ENCODE results near the gene PALM3. TPM values are rescaled to one million over a fixed set of nuclear protein-coding genes. Genes with fewer than 3 reads are reported as not detected.

The PALM3 gene
- total and polyA plus RNA-seq, 2 donors (not counting 1 experiment from before 2014, with no cell fraction given) = 0.02 to 1.3 TPM

DNA sequence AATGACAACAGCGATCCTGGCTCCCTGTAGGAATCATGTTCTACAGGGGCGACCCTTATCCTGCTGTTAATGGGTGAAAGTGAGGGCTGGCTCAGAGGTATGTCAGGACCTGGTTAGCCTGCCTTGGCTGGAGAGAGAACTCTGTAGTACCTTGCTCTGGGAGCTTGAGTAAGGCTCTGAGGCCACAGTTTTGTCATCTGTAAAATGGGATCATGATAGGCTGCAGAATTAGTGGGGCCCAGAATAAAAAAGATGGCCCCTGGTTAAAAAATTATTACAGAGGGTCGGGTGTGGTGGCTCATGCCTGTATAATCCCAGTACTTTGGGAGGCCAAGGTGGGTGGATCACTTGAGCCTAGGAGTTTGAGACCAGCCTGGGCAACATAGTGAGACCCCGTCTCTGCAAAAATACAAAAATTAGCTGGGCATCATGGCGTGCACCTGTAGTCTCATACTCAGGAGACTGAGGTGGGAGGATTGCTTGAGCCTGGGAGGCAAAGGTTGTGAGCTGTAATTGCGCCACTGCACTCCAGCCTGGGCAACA is 39.2 kb upstream of the PALM3 start:
- Histone ChIP-seq H3K79me2 (ENCODE audit: control insufficient read depth, insufficient read depth, low read length) (no peaks in the 10 kb centered on the region), H3K27ac (ENCODE audit: insufficient read depth, low read length) (no peak overlapping the region), H3K36me3 (ENCODE audit: control insufficient read depth, insufficient read depth, low read length) (peaks cover 17% of the 10 kb centered on the region), H3K9me3 (ENCODE audit: control insufficient read depth, insufficient read depth, low read depth, low read length) (no peaks in the 10 kb centered on the region), H3K9ac (ENCODE audit: insufficient read depth, low read length) (no peak overlapping the region), H3K4me2 (ENCODE audit: extremely low read depth, insufficient read depth, low read length) (no peak overlapping the region), H2AFZ (ENCODE audit: low read length) (no peak overlapping the region), H4K20me1 (ENCODE audit: control insufficient read depth, extremely low read depth, insufficient read depth, low read length) (no peaks in the 10 kb centered on the region), H3K4me3 (replicated peaks in 1 of 4; ENCODE audit: control extremely low read depth in 1 of 4, insufficient read depth in 1 of 4, low read depth in 3 of 4, low read length in 4 of 4) (no peak overlapping the region), H3K27me3 (ENCODE audit: control insufficient read depth, insufficient read depth, low read length) (no peaks in the 10 kb centered on the region), H3K4me1 (ENCODE audit: control insufficient read depth, extremely low read depth, insufficient read depth, low read length) (no peaks in the 10 kb centered on the region)
- no peak for TF ChIP-seq EZH2 (IDR thresholded peaks at IDR 0.05; ENCODE audit: low read length, missing control alignments)
- TF ChIP-seq, protein P1, sequence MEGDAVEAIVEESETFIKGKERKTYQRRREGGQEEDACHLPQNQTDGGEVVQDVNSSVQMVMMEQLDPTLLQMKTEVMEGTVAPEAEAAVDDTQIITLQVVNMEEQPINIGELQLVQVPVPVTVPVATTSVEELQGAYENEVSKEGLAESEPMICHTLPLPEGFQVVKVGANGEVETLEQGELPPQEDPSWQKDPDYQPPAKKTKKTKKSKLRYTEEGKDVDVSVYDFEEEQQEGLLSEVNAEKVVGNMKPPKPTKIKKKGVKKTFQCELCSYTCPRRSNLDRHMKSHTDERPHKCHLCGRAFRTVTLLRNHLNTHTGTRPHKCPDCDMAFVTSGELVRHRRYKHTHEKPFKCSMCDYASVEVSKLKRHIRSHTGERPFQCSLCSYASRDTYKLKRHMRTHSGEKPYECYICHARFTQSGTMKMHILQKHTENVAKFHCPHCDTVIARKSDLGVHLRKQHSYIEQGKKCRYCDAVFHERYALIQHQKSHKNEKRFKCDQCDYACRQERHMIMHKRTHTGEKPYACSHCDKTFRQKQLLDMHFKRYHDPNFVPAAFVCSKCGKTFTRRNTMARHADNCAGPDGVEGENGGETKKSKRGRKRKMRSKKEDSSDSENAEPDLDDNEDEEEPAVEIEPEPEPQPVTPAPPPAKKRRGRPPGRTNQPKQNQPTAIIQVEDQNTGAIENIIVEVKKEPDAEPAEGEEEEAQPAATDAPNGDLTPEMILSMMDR (conservative IDR thresholded peaks at IDR 0.05 in 1 of 2, IDR thresholded peaks at IDR 0.05 in 1 of 2; ENCODE audit: low read depth in 1 of 2, low read length in 2 of 2) = no peak
- no peak for DNase-seq (ENCODE audit: low read depth in 2 of 2)

DNA sequence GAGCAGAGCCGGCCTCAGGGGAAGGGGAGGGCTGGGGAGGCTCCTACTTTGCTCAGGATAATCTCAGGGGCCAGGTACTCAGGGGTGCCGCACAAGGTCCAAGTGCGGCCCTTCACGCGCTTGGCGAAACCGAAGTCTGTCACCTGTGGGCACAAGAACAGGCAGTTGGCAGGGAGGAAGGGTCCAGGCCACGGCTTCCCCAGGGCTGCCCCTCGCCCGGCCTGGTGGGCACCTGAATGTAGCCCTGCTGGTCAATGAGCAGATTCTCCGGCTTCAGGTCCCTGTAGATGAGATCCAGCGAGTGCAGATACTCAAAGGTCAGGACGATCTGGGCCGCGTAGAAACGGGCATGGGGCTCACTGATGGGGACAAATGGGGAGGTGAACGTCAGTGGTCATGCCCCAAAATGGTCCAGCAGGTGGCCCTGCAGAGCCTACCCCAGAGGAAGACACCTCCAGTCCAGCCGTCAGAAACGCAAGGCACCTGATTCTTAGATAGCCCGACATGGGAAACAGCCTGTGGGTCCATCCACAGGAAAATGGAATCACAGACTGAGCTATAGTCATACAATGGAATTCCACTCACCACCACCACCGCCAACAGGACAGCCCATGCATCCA is 35.8 kb upstream of the PALM3 start:
- no peak for TF ChIP-seq EZH2 (IDR thresholded peaks at IDR 0.05; ENCODE audit: low read length, missing control alignments)
- TF ChIP-seq, protein P1 (conservative IDR thresholded peaks at IDR 0.05 in 1 of 2, IDR thresholded peaks at IDR 0.05 in 1 of 2; ENCODE audit: low read depth in 1 of 2, low read length in 2 of 2) = peak; percentile 11 to 29
- no peak overlapping the region for H3K27ac ChIP-seq (ENCODE audit: insufficient read depth, low read length)
- DNase-seq (ENCODE audit: low read depth in 2 of 2) = no peak
- no peak overlapping the region for H3K4me2 ChIP-seq (ENCODE audit: extremely low read depth, insufficient read depth, low read length)
- no peaks in the 10 kb centered on the region for H3K27me3 ChIP-seq (ENCODE audit: control insufficient read depth, insufficient read depth, low read length)
- no peaks in the 10 kb centered on the region for H4K20me1 ChIP-seq (ENCODE audit: control insufficient read depth, extremely low read depth, insufficient read depth, low read length)
- no peak overlapping the region for H2AFZ ChIP-seq (ENCODE audit: low read length)
- H3K4me3 ChIP-seq (replicated peaks in 1 of 4; ENCODE audit: control extremely low read depth in 1 of 4, insufficient read depth in 1 of 4, low read depth in 3 of 4, low read length in 4 of 4) = no peak overlapping the region
- H3K4me1 ChIP-seq (ENCODE audit: control insufficient read depth, extremely low read depth, insufficient read depth, low read length) = no peaks in the 10 kb centered on the region
- H3K36me3 ChIP-seq (ENCODE audit: control insufficient read depth, insufficient read depth, low read length) = peaks cover 19% of the 10 kb centered on the region
- no peak overlapping the region for H3K9ac ChIP-seq (ENCODE audit: insufficient read depth, low read length)
- no peaks in the 10 kb centered on the region for H3K9me3 ChIP-seq (ENCODE audit: control insufficient read depth, insufficient read depth, low read depth, low read length)
- no peaks in the 10 kb centered on the region for H3K79me2 ChIP-seq (ENCODE audit: control insufficient read depth, insufficient read depth, low read length)

DNA sequence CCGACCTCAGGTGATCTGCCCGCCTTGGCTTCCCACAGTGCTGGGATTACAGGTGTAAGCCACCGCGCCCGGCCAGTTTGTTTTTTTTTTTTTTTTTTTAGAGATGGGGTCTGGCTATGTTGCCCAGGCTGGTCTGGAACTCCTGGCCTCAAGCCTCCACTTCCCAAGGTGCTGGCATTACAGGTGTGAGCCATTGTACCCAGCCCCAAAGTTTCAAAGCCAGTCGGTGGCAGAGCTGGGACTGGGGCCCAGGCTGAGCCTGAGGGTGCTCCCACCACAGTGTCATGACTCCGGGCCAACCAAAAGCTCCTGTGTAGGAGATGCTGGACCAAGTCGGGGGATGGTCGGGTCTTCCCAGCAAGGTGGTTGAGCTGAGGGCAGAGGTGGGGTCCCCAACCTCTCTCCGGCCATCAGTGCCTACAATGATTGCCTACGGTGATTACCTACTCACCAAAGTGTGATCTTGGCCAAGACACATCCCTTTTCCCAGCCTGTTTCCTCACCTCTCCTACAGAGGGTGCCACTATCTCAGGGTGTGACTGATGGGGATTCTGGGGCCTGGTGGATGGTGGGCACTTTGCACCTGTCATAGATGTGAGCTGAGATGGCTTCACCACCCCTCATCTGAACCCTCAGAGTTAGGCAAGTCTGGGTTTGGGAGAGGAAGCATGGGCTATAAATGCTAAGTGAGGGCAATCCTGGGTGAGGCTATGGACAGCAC is 34.6 kb upstream of the PALM3 start:
- no peak overlapping the region for H2AFZ ChIP-seq (ENCODE audit: low read length)
- no peak for DNase-seq (ENCODE audit: low read depth in 2 of 2)
- no peak for TF ChIP-seq EZH2 (IDR thresholded peaks at IDR 0.05; ENCODE audit: low read length, missing control alignments)
- TF ChIP-seq, protein P1 (conservative IDR thresholded peaks at IDR 0.05 in 1 of 2, IDR thresholded peaks at IDR 0.05 in 1 of 2; ENCODE audit: low read depth in 1 of 2, low read length in 2 of 2) = no peak
- H3K27ac ChIP-seq (ENCODE audit: insufficient read depth, low read length) = no peak overlapping the region
- H3K4me2 ChIP-seq (ENCODE audit: extremely low read depth, insufficient read depth, low read length) = no peak overlapping the region
- no peaks in the 10 kb centered on the region for H3K27me3 ChIP-seq (ENCODE audit: control insufficient read depth, insufficient read depth, low read length)
- H3K9me3 ChIP-seq (ENCODE audit: control insufficient read depth, insufficient read depth, low read depth, low read length) = no peaks in the 10 kb centered on the region
- H3K79me2 ChIP-seq (ENCODE audit: control insufficient read depth, insufficient read depth, low read length) = no peaks in the 10 kb centered on the region
- no peaks in the 10 kb centered on the region for H4K20me1 ChIP-seq (ENCODE audit: control insufficient read depth, extremely low read depth, insufficient read depth, low read length)
- peaks cover 2% of the 10 kb centered on the region for H3K4me1 ChIP-seq (ENCODE audit: control insufficient read depth, extremely low read depth, insufficient read depth, low read length)
- H3K9ac ChIP-seq (ENCODE audit: insufficient read depth, low read length) = no peak overlapping the region
- H3K36me3 ChIP-seq (ENCODE audit: control insufficient read depth, insufficient read depth, low read length) = peaks cover 16% of the 10 kb centered on the region
- H3K4me3 ChIP-seq (replicated peaks in 1 of 4; ENCODE audit: control extremely low read depth in 1 of 4, insufficient read depth in 1 of 4, low read depth in 3 of 4, low read length in 4 of 4) = no peak overlapping the region
